SK-N-SH (cell line): ENCODE measurements around the gene CALM1. TPM values are rescaled to one million over a fixed set of nuclear protein-coding genes. Genes with fewer than 3 reads are reported as not detected.

Experiments
- GATA2 ChIP-seq: sonication (generic); formaldehyde crosslinking; IDR thresholded peaks from 2 replicates; pipeline ENCODE4 v1.5.0; 2020; ENCODE audit warnings: mild to moderate bottlenecking, missing genetic modification reagents
- NFIC ChIP-seq: IDR thresholded peaks from 2 replicates; pipeline ENCODE4 v1.4.0; 2012; ENCODE audit warnings: borderline replicate concordance
- polyA plus RNA-seq, 3 experiments: library from polyadenylated mRNA; depleted of rRNA; stranded (reverse); fragments of >200 nt; gene quantifications; 2 replicates each; pipeline ENCODE4 v1.2.3, GENCODE V29; 2012

CALM1 gene
- polyA plus RNA-seq, 1 of the 3 experiments (the other 2 are of a cell fraction) = 299 TPM

GRCh38 chr14:90457186-90457585, 60.4 kb downstream of the CALM1 start (continued):
- TF ChIP-seq NFIC (no peak), GATA2 (CRISPR knock-in tag) (no peak)

Other genes starting within 250 kb of the CALM1 start
- gene PSMC1, start 140.5 kb upstream of the CALM1 start, polyA plus RNA-seq (2012; rRNA removed) = 102 and 129 TPM in 2 replicates
- 10.3 and 11.3 TPM in 2 replicates for gene NRDE2, start 65.1 kb upstream of the CALM1 start, polyA plus RNA-seq (2012; rRNA removed)